Right lobe of liver (tissue), 6 donors: ENCODE measurements around the gene RFTN2. TPM values are rescaled to one million over a fixed set of nuclear protein-coding genes. Genes with fewer than 3 reads are reported as not detected.

Experiments used
- ATAC-seq, 4 donors: fragments of 200-7000 bp; cut with Tn5 transposase; one replicate each; pipeline ENCODE4 v1.9.1; 2020; ENCODE audit warnings: mild to moderate bottlenecking in 4 of 4, moderate library complexity in 4 of 4
- DNase-seq, 3 donors: peaks; one replicate each; pipeline ENCODE4 v3.0.0-alpha.2; 2020
- H3K27ac ChIP-seq, 3 donors: fragments of 200-600 bp; one replicate each; pipeline ENCODE4 v1.8.0; 2022
- H3K27me3 ChIP-seq, 2 donors: fragments of 200-600 bp; one replicate each; pipeline ENCODE4 v1.8.0; 2022
- H3K36me3 ChIP-seq, 4 donors: fragments of 200-600 bp; sonication (generic) in 1 of 4; one replicate each; pipeline versions ENCODE4 v1.5.1 to v1.8.0; 2017 to 2022; ENCODE audit warnings: control low read depth in 1 of 4
- H3K4me1 ChIP-seq, 4 donors: fragments of 200-600 bp; sonication (generic) in 1 of 4; one replicate each; pipeline versions ENCODE4 v1.5.1 to v1.8.0; 2017 to 2022; ENCODE audit warnings: control low read depth in 1 of 4
- H3K4me3 ChIP-seq, 3 donors: fragments of 200-600 bp; one replicate each; pipeline ENCODE4 v1.8.0; 2022
- H3K9me3 ChIP-seq, 4 donors: fragments of 200-600 bp; sonication (generic) in 1 of 4; one replicate each; pipeline versions ENCODE4 v1.5.1 to v1.8.0; 2017 to 2022; ENCODE audit warnings: control low read depth in 1 of 4
- POLR2A ChIP-seq: fragments of 450-650 bp; IDR thresholded peaks from one replicate; pipeline ENCODE4 v1.6.1; 2017; ENCODE audit warnings: antibody characterized with exemption, mild to moderate bottlenecking
- WGBS: methylation state at CpG from one replicate; pipeline ENCODE4 v1.1.6; 2018; ENCODE audit warnings: low coverage, low lambda C conversion rate; ENCODE audit not compliant: insufficient coverage; ENCODE audit errors: missing lambda C conversion rate; 5-methylcytosine and 5-hydroxymethylcytosine counted together
- intact Hi-C, 2 donors: fragments of 100-400 bp; cut with DNase I; formaldehyde crosslinking; loops; one replicate each; pipeline versions ENCODE4 v1.11.2 to v1.14.1; 2022
- total RNA-seq, 6 experiments: library from RNA; depleted of rRNA in 2 of 6; stranded (reverse); fragments of >200 nt in 2 of 6; fragmentation: NEBNext Ultra II Directional in 3 of 6; extraction: Animal tissue kit (Norgen Biotek cat#: 25700) in 3 of 6; gene quantifications; one replicate each; pipeline versions ENCODE4 v1.1.0 to v1.2.4, GENCODE V29; 2016 to 2023
- TF ChIP-seq, protein P1 (sequence below), 4 donors: fragments of 200-600 bp in 3 of 4; fragments of 450-650 bp in 1 of 4; IDR thresholded peaks; one replicate each; pipeline versions ENCODE4 v1.5.1 to v1.8.0; 2016 to 2022; ENCODE audit warnings: antibody characterized with exemption in 4 of 4, mild to moderate bottlenecking in 2 of 4
- donor health status: DM: no; HTN: yes; CAD: no.
- donor health status: DM: no; HTN: no; CAD: no.
- donor health status: DM: no; HTN: no; CAD: no.
- donor health status: DM: no; HTN: yes; CAD: no.
- donor health status: DM: no; HTN: yes; CAD: no.

Gene RFTN2
- total RNA-seq, 6 experiments from 2014 or later, result 0.58 to 1.9 (median 1.0) TPM

DNA sequence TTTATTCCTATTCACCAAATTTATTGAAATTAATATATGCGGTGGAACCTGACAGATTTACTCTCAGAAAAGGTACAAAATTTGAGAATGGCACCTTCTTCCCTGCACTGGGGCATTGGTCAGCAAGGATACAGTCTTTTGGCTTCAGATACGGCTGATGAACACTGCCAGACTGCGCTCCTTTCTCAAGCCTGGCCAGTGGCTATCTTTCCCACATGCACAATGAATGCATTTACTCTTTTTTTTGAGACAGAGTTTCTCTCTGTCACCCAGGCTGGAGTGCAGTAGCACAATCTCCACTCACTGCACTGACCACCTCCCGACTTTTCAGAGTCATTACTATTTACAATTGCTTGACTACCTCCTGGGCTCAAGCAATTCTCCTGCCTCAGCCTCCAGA, 97.9 kb downstream of the RFTN2 start:
- intact Hi-C loops, result no loop called here
- TF ChIP-seq POLR2A, result no peak
- TF ChIP-seq, protein P1, sequence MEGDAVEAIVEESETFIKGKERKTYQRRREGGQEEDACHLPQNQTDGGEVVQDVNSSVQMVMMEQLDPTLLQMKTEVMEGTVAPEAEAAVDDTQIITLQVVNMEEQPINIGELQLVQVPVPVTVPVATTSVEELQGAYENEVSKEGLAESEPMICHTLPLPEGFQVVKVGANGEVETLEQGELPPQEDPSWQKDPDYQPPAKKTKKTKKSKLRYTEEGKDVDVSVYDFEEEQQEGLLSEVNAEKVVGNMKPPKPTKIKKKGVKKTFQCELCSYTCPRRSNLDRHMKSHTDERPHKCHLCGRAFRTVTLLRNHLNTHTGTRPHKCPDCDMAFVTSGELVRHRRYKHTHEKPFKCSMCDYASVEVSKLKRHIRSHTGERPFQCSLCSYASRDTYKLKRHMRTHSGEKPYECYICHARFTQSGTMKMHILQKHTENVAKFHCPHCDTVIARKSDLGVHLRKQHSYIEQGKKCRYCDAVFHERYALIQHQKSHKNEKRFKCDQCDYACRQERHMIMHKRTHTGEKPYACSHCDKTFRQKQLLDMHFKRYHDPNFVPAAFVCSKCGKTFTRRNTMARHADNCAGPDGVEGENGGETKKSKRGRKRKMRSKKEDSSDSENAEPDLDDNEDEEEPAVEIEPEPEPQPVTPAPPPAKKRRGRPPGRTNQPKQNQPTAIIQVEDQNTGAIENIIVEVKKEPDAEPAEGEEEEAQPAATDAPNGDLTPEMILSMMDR (IDR thresholded peaks at IDR 0.05), result no peak

GRCh38 chr2:197576631-197577030, 98.8 kb downstream of the RFTN2 start:
- peak overlapping the region in 1 of 3 donors; percentile 34 for H3K27ac ChIP-seq
- H3K9me3 ChIP-seq, result no peaks in the 10 kb centered on the region
- peak; percentile 47 to 90 (median 83) for ATAC-seq
- peaks cover 0 to 15% (median 0%) of the 10 kb centered on the region in 4 donors for H3K4me1 ChIP-seq
- no peak overlapping the region for H3K4me3 ChIP-seq
- intact Hi-C loops, result no loop called here
- no peaks in the 10 kb centered on the region for H3K36me3 ChIP-seq
- DNase-seq, result no peak
- no peaks in the 10 kb centered on the region for H3K27me3 ChIP-seq
- WGBS, result 15% methylated on average over 3 of the region's 3 CpGs
- TF ChIP-seq POLR2A, result no peak
- TF ChIP-seq, protein P1 (IDR thresholded peaks at IDR 0.05), result no peak

More for the DNA sequence above, 97.9 kb downstream of the RFTN2 start:
- Histone ChIP-seq H3K4me1 (peaks cover 0 to 15% (median 0%) of the 10 kb centered on the region in 4 donors), H3K9me3 (no peaks in the 10 kb centered on the region), H3K4me3 (no peak overlapping the region), H3K27ac (no peak overlapping the region), H3K27me3 (no peaks in the 10 kb centered on the region), H3K36me3 (no peaks in the 10 kb centered on the region)
- no peak for ATAC-seq
- 74% methylated on average over 3 of the region's 4 CpGs for WGBS
- DNase-seq, result no peak

DNA sequence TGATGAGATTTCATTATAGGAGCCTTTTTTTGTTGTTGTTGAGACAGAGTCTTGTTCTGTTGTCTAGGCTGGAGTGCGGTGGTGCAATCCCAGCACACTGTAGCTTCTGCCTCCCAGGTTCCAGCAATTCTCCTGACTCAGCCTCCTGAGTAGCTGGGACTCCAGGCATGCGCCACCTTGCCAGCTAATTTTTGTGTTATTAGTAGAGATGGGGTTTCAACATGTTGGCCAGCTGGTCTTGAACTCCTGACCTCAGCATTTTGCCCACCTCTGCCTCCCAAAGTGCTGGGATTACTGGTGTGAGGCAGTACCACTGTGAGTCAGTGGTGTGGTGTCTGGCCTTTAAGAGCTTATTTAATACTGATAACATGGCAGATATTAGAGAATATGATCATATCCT, 99.4 kb downstream of the RFTN2 start:
- TF ChIP-seq POLR2A, result no peak
- TF ChIP-seq, protein P1 (IDR thresholded peaks at IDR 0.05), result no peak
- peak overlapping the region in 1 of 3 donors; percentile 34 for H3K27ac ChIP-seq
- no peaks in the 10 kb centered on the region for H3K9me3 ChIP-seq
- H3K4me3 ChIP-seq, result no peak overlapping the region
- H3K27me3 ChIP-seq, result no peaks in the 10 kb centered on the region
- H3K4me1 ChIP-seq, result peaks cover 0 to 21% (median 0%) of the 10 kb centered on the region in 4 donors
- DNase-seq (no peak), ATAC-seq (peak in 3 of 4 donors; percentile 19 to 54 (median 52))
- intact Hi-C loops, result no loop called here
- no peaks in the 10 kb centered on the region for H3K36me3 ChIP-seq
- 78% methylated on average over 2 of the region's 2 CpGs for WGBS

GRCh38 chr2:197573608-197574007, 101.8 kb downstream of the RFTN2 start:
- H3K27ac ChIP-seq, result no peak overlapping the region
- DNase-seq (no peak), ATAC-seq (no peak)
- intact Hi-C loops, result no loop called here
- H3K36me3 ChIP-seq, result no peaks in the 10 kb centered on the region
- H3K4me1 ChIP-seq, result peaks cover 0 to 22% (median 0%) of the 10 kb centered on the region in 4 donors
- no peak overlapping the region for H3K4me3 ChIP-seq
- no peaks in the 10 kb centered on the region for H3K27me3 ChIP-seq
- TF ChIP-seq POLR2A, result no peak
- TF ChIP-seq, protein P1 (IDR thresholded peaks at IDR 0.05), result no peak
- no peaks in the 10 kb centered on the region for H3K9me3 ChIP-seq
- WGBS, result no CpG with 5 or more reads among the region's 2 CpGs
